Stimulated activated CD4-positive, alpha-beta T cell treated with anti-CD3 and anti-CD28 coated beads, Interleukin-12 subunit alpha, Interleukin-12 subunit beta, amount 100 ng/mL, for 48 hours (primary cell): ENCODE measurements around the gene SETD6.
"Not testable (repeated sequence)": the region's sequence is repeated elsewhere in the genome, so short reads cannot be mapped to it uniquely, and the experiment has no call there.

Experiments
- DNase-seq, 3 donors: peaks; one replicate each; pipeline ENCODE4 v3.0.0-alpha.2; 2020; ENCODE audit warnings: low read depth in 2 of 3, low spot score in 1 of 3

SETD6 gene, protein sequence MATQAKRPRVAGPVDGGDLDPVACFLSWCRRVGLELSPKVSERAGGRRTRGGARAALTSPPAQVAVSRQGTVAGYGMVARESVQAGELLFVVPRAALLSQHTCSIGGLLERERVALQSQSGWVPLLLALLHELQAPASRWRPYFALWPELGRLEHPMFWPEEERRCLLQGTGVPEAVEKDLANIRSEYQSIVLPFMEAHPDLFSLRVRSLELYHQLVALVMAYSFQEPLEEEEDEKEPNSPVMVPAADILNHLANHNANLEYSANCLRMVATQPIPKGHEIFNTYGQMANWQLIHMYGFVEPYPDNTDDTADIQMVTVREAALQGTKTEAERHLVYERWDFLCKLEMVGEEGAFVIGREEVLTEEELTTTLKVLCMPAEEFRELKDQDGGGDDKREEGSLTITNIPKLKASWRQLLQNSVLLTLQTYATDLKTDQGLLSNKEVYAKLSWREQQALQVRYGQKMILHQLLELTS

DNA sequence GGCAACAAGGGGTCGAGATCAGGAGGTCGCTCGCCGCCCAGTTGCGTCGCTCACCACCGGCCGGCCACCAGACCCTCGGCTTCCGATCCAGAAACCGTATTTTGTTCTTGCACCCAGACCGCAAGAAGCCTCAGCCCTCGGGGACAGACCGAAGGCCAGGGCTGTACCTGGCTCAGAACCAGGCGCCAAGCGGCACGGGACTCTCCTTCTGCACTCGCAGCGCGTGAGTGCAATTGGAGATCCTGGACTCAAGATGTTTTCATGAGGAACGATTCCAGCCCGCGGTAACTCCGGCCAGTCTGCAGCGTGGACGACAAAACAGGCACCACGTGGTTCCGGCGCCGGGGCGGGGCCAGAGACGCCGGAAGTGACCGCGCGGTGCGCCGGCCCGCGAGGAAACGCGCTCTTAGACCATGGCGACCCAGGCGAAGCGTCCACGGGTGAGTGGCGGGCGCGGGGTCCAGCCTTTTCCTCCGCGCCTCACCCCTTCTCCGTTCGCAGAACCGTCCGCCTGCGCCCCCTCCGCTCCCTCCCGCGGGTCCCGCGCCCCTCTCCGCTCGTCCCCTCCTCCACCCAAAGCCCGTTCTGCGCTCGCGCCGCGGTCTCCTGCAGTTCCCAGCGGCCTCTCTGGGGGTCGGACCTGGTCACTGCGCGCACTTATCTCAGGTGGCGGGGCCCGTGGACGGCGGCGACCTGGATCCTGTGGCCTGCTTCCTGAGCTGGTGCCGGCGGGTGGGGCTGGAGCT, at the start of gene SETD6:
SETD6 (plus strand) TSS at position 393 of the 746 bp plus-strand sequence; CDS start at position 414, 21 bp downstream.
- DNase-seq: peak; percentile 60 to 75 (median 73)

DNA sequence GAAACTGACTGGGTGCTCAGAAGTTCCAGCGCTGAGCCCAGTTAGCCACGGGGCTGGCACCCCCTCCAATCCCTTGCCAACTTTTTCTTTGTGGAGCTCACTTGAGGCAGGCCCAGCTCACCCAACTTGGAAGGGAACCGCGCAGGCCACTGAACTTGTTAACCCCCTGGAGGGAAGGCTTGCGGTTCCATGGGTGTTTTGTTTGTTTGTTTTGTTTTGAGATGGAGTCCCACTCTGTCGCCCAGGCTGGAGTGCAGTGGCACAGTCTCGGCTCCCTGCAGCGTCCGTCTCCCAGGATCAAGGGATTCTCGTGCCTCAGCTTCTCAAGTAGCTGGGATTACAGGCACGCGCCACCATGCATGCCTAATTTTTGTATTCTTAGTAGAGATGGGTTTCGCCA, 49.5 kb upstream of the SETD6 start:
- DNase-seq: no peak

DNA sequence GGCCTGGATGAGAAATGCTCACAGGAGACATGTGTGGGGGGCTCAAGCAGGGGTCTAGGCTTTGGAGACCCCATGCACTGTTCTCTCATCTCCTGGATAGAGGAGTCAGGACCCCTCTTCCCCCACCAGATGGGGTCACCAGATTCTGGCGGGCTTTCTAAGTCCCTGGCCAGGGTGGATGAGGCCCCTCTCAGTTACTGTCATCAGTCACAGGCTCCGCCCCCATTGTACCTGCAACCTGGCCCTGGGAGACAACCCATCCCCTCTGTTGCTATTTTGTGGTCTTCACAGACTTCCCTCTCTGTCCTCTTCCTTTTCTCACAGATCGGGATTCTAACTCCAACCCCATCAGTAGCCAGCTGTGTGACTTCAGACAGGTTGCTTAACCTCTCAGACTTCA, 48.9 kb upstream of the SETD6 start:
- DNase-seq: no peak

DNA sequence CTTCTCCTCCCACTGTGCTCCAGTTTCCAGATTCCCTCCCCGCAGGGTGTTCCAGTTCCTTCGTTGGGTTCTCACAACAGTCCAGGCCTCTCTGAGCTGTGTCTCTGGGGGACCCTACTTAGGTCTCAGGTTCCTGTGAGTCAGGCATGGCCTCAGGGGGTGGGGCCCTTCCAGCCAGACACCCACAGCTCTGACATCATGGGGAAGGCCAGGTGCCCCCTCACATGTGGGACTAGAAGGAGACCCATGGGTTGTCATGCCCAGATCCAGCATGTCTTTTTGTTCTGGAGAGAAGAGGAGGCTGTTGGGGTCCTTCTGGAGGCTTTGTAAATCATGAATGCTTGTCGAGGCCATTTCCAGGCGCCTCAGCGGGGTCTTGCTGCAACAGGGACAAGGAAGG, 47.4 kb upstream of the SETD6 start:
- DNase-seq: no peak

DNA sequence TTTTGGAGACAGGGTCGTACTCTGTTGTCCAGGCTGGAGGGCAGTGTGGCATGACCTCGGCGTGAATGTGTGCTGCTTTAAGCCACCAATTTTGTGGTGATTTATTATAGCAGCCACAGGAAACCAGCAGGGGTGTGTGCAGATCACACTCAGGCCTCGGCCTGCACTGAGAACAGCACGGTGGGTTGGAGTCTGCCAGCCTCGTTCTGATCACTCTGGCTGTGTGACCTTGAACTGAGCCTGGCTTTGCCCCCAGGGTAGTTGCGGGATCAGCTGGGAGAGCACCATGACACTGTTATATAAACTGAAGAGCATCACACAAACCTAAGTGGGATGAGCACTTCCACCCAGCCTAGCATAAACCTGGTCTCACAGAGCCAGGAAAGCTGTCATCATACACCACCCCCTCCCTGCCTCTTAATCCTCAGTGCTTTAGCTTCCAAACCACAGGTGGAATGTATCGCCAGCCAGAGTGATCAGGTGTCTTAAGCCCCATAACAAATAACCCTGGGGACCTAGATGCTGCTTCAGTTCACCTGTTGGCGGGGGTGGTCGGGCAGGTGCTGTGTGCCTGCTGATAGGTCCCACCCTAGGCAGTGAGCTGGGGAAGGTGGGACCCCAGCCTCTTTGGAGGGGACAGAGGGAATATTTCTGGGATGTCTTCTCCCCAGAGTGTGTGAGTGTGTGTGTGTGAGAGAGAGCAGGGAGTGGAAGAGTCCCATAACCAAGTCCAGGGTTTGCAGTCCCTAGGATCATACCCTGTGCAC, 43.9 kb upstream of the SETD6 start:
- no peak for DNase-seq

DNA sequence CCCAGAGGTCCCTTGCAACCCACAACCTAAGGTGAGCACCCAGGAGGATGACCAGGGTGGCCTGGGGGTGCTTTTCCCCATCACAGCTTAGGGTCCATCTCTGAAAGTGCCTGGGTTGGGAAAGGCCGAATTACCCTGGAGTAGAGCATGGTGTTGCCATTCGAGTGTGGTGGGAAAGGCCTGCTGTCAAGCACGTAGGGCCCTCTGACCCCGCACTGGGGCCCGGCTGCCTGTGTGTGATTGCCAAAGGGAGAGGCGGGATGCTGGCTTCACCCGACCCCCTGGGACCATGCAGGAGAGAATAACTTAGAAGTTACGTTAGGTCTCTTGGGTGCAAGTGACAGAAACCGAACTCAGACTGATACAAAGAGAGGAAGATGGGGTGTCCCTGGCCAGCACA, 43.1 kb upstream of the SETD6 start:
- DNase-seq: no peak

DNA sequence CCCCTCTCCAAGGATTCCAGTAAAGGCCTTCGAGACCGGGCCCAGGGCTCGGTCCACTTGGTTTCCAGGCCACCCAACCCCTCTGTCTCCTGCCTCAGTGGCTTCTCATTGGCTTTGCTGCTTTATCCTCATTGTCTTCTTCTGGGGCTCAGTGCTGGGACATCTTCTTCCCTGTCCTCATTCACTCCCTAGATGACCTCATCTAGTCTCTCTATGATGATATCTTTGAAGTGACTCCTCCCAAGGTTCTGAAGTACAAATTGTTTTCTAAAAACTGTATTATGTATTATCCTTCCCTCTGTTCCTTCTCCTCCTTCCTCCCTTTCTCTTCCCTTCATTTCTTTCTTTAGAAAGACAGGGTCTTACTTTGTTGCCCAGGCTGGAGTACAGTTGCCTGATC, 42.5 kb upstream of the SETD6 start:
- DNase-seq: no peak

DNA sequence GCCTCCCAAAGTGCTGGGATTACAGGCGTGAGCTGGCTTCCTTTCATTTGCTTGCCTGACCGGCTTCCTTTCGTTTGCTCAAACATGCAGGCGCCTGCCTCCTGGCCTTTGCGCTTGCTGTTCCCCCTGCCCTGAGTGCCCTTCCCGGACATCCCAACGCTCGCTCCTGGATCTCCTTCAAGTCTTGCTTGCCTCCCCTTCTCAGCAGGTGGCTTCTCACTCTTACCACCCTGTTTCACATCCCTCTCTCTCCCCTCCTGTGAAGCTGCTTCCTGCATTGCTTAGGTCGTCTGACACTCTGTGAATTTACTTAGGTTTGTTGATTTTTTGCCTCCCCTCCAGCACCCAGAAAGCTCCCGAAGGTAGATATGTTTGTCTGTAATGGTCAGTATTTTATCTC, 41.0 kb upstream of the SETD6 start:
- no peak for DNase-seq

DNA sequence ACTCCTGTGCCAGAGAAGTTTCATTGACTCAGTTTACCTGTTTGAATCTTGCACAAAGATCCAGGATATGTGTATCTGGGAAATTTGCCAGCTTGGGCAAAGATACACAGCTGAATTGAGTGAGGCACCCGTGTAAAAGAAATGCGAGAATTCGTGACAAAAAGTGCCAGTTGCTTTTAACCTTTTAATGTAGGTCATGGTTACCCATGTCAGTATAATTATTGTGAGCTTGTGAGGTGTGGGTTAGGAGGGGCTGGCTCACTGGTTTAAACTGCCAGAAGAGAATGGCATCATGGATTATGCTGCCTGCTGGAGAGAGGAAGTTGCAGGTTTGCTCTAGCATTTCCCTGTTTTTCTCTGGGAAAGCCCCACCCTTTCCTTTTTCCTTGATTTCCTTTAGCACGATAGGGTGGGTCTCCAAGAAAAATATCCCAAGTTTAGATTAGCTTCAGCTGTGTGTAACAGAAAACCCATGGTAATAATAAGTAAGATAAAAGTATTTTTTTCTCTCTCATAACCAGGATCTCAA, 40.2 kb upstream of the SETD6 start:
- no peak for DNase-seq

DNA sequence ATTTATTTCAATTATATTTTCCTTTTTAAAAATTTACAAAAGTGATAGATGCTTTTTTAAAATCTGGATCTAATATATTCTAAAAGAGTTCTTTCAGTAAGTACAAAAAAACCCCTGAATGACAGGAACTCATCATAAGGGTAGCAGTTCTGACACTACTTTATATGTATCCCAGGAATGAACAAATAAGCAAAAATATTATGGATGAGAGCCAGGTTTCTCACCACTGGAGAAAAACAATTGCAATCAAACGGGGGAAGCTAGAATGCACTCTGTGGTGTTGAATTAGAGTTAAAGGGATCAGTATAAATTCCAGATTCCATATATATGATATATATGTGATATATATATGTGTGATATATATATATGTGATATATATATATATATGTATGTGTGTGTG, 38.5 kb upstream of the SETD6 start:
- no peak for DNase-seq

DNA sequence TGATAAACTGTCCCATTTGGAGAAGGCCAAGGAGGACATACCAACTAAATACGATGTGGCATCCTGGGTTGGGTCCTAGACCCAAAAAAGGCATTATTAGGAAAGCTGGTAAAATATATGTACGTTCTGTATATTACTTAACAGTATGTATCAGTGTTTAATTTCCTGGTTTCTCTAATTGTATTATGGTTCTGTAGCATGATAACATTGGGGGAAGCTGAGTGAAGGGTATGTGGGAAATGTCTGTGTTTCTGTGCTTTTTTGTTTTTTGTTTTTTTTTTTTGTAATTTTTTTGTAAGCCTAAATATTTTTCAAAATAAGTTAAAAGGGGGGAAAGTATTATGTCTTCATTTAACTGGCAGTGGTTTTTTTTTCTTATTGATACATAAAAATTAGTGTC, 36.9 kb upstream of the SETD6 start:
- no peak for DNase-seq

DNA sequence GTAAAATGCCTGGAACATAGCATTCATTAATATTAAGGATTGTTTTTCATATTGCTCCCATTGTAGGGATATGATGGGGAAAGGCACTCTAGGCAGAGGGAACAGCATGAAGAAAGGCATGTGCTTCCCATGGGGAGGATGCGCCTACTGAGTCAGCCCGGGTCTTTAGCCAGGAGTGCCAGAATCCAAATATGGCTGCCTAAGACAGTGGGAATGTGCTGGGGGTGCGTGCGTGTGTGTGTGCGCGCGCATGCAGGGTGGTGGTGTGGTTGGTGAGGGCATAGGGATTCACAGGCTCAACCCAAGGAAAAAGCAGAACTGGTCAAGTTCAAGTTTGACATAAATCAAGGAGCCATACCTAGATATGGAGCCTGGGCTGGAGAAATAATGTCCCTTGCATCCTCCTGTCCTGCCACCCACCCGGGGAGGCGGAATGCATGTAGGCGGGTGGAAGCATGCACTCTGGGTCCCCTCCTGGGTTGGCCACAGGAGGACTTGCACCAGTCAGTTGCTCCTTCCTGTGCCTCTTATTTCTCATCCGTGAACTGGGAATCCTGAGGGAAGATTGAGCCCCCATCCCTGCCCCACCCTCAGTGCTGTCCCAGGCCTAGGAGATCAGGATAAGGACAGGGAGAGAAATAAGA, 34.0 kb upstream of the SETD6 start:
- no peak for DNase-seq

DNA sequence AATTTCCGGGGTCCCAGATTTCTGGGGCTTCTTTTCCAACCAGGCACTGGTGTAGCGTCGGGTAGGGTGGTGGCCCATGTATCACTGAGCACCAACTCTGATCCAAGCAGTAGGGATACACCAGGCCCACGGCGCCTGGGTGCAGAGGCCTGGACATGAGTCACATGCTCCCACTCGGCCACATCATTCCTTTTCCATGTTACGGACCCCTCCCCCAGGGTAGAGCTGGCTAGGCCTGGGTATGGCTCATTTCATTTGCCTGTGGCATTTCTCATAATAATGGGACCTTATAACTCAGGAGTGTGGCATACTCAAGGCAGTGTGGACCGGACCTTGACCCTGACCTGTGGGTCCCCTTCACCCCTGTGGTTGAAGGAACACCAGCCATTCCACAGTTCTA, 33.4 kb upstream of the SETD6 start:
- DNase-seq: no peak

DNA sequence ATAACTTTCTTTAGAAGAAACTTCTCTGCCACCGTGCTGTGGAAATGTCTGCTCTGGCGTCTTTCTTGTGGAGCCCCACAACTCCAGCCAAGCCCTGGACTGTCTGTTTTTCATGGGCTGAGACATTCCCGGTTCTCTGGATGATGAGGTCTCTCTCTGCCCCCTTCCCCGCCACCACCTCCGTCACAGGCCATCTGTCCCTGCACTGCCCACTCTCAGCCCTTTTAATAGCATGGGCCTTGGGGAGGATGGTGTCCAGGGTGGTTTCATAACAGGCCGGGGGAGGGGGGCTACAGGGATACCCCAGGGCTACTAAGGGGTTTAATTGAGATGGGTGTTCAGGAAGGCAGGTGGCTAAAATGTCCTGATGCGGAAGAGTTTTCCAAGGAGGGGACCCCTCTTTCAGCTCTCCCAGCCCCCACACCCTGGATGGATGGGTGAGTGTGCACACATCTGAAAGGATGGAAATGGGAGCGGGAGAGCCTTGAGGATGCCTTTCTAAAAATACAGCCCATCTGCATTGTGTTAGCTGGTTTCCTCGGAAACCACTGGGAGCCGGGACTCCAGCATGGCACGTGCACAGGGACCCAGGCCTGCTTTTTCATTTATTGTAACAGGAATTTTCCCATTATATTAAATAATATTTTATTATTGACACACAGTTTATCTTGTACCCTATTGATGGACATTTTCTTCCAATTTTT, 30.0 kb upstream of the SETD6 start:
- DNase-seq: no peak

DNA sequence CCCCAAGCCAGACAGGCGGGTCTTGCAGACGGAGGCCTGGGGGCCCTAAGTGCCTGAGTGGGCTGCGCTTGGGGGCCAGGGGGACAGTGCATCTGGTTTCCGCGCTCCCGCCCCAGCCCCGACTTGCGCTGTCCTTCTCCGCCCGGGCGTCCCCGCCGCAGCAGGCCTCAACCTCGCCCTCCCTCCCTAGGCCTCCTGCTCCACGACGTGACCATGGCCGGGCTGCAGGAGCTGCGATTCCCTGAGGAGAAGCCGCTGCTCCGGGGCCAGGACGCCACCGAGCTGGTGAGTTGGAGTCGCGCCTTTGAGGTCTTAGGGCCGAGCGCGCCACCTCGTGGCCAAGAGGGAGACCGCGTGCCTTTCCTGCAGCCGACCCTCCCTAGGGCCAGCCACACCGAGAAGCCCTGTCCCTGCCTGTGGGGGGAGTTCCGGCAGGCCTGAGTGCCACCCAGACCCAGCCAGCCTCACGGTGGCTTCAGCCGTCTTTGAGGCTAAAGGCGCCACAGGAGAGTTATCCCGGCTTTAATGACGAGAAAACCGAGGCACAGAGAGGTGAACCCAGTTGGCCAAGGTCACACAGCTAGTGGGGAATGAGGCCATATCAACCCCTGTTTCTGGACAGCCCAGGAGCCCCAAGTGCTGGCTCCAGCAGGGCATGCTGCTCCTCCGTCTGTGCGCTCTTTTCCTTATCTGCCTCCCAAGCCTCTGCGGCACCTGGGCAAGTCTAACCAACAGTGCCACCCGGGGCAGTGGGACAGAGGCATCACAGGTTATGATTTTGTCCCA, 27.6 kb upstream of the SETD6 start:
- peak; percentile 42 to 71 (median 55) for DNase-seq

DNA sequence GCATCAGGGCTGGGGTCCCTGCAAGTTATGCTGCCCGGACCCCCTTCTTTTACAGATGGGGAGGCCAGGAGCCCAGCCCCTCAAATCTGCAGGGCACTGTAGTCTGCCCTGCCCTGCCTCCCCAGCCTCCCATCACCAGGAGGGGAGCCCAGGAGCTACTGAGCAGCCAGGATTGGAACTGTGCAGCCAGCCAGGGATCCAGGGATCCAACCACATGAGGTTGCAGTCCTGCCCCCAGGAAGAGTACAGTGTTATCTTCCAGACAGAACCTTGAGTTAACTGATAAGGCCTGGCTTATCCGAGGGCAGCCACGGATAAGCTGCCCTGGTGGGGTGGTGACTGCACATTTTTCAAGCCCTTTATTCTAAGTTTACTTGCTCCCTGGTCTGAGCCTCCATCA, 26.8 kb upstream of the SETD6 start:
- DNase-seq: no peak

DNA sequence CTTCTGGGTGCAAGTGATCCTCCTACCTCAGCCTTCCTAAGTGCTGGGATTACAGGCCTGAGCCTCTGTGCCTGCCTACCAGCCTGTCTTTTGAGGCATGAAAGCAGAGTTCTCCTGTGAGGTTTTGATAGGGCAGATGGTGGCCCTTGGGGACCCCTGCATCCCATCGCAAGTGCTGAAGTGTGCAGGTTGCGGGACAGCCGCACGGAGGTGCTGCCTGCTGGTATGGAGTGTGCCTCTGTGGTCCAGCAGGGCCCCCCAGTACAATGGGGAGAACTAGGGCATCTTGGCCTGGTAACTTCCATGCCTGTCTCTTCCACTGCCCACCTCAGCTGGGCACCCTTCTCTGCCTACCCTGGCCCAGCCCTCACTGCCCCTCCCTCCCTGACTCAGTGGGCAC, 25.3 kb upstream of the SETD6 start:
- no peak for DNase-seq

DNA sequence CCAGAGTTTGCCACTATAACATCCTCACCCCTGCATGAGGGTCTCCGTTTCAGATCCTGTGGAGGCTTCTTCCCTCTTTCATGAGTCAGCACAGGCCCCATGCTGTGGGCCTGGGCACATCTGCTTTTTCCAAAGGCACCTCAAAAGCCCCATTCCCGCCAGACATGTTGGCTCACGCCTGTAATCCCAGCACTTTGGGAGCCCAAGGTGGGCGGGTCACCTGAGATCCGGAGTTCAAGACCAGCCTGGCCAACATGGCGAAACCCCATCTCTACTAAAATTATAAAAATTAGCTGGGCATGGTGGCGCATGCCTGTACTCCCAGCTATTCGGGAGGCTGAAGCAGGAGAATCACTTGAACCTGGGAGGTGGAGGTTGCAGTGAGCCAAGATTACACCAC, 24.8 kb upstream of the SETD6 start:
- DNase-seq: not testable (repeated sequence)

DNA sequence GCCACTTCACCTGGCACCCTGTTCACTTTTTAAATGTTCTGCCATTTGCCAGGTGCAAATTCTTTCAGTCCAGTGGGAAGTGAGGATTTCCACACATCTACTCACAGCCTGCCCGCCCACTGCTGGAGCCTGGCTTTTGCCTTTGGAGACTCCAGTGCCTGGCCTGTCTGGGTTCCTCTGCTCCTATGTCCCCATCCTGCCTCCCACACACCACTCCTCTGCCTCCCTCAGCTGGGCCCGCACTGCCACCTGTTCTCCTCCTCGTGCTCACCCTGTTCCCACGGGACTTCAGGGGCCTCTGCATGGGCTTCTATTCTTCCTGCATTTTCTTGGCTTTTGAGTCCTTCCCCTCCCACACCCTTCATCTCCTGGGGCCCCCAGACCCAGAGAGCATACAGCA, 23.3 kb upstream of the SETD6 start:
- no peak for DNase-seq

DNA sequence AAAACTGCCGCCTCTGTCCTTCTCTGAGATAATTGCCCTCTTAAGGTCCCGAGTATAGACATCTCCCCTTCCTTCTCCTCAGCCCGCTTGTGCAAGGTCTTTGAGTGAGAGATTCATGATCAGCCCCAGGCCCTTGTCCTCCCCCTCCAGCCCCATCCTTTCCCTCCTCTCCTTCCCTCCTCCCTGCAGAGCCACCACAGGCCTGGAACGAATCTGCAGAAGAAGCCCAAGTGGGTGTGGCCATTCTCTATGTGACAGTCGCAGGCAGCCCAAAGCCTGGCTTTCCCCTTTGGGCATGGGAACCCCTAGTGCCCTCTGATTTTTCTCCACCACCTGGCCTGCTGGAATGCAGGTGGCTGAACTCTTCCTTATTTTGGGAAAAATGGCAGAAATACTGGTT, 22.6 kb upstream of the SETD6 start:
- no peak for DNase-seq
